HG02840 (cell line): ENCODE data around the gene APRT.

Experiments
- ATAC-seq: cut with Tn5 transposase; IDR thresholded peaks from one replicate; pipeline ENCODE4 v1.9.1; 2021; ENCODE audit warnings: mild to moderate bottlenecking, moderate library complexity, moderate number of reproducible peaks; ENCODE audit not compliant: unreplicated experiment, low FRiP score

The APRT gene

DNA sequence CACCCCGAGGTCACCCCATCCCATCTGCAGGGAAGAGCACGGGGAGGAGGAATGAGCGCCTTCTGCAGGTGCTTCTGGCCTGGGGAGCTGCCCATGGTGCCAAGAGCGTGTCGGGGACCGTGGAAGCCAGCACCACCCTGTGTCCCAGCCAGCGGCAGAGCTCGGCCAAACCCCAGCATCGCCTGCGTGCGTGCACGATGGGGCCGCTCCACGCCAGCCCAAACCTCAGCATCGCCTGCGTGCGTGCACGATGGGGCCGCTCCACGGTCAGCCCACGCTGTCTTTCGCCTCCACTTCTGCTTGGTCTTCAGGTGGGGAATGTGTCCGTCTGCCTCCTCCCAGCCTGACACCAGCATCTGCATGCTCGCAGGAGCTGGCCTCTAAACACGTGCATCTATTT is 31.1 kb upstream of the APRT start:
- no peak for ATAC-seq

DNA sequence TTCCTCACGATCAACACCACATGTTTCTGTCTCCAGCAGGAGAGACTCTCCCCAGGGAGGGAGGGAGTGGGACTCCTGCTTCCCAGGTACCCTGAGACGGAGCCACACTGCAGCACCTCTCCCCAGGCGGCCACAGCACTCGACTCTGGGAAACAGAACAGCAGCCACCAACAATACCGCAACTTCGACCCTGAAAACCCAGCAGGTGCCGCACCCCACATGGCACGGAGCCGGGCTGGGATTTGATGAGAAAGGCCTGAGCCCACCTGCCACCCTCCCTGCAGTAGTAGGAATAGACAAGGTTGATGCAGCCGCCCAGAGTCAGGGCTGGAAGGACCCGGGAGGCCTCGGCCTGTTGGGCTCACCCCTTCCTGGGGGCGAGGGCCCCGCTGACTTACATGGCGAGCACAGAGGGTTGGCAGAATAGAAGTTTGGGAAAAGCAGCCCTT is 30.6 kb upstream of the APRT start:
- no peak for ATAC-seq

DNA sequence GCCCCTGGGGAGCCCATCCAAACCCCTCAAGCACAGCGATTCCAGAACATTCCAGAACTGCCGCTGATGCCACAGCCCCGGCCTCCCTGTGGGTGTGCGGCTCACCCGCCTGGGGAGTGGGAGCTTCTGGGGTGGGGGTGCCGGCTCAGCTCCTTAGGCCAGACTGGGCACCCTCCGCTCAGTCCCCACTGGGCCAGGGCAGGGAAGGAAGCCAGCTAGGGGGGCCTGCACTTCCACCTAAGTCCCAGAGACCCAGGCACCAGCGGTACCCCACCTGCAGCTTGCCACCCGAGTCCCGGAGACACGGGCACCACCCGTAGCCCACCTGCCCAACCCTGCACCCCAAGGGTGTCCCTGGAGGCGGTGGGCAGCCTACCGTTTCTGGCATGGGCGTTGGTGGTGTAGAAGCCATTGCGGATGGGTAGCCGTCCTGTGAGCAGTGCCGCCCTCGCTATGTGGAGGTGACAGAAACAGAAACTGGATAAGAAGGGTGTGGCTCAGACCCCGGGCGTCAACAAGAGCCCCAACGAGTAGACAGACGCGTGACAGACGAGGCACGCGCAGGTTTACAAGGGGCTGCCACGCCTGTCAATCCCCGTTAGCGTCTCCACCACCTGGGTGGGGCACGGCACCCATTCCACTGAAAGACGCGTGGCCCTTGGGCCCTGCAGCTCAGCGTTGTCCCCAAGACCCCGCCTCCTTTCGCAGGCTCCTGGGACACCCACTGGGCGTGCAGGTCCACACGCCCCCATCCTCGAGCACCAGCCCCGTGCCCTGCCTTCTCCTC is 30.0 kb upstream of the APRT start:
- no peak for ATAC-seq

DNA sequence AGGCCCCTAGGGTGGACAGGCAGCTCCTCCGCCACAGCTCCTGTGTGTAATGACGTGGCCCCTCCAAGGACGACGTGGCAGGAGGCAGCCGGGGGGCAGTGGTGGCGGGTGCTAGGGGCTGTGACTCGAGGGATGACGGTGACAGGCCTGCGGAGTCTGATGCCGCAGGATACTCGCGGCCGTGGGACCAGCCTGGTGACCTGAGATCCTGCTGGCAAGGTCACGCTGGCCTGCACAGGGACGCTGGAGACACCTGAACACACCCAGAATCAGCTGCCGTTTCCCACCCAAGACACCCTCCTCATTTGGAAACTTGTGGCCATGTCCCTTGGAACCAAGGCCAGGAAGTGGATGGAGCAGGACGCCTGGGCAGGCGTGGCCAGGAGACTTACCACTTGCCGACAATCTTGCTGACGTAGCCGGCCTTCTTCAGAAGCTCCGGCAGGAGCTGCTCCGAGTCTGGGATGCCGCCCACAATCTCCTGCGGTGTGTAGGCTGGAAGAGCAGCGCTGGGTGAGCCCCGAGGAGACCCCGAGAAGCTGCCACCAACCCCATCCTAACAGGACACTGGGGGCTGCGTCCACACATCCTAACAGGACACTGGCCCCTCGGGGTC is 29.0 kb upstream of the APRT start:
- no peak for ATAC-seq

DNA sequence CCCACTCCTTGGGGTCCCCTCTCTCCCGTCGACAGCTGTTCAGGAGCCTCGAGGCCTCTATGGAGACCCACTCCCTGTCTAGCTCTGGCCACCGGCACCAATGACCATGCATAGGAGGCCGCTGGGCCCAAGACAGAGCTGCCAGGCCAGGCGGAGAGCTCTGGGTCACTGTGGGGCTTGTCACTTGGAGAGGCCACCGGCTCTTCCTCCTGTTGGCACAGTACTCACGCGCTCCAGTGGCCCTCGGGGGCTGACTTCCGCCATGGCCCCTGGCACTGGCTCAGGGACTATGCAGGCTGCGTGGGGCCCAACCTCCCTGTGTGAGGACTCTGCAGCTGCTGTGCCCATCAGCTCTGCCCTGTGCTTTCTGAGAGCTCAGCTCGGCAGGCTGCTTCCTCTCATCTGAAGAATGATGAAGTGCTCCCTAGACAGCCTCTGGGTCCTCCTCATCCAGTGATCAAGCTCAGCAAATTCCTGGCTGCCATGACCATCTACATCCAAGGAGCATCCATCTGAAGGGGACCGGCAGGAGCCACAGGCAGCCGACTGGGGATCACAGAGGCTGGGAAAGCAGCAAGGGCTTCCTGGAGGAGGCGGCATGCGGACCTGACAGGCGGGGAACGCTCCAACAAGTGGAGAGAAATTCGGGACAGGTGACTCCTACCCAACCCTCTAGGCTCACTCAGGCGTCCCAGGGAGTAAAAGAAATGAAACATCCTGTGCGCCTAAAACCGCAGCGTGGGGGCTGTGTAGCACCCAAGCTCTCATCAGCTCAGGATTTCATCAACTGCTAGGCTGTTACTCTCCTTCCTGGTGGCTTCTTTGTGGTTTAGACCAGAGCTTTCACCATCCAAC is 28.2 kb upstream of the APRT start:
- no peak for ATAC-seq

DNA sequence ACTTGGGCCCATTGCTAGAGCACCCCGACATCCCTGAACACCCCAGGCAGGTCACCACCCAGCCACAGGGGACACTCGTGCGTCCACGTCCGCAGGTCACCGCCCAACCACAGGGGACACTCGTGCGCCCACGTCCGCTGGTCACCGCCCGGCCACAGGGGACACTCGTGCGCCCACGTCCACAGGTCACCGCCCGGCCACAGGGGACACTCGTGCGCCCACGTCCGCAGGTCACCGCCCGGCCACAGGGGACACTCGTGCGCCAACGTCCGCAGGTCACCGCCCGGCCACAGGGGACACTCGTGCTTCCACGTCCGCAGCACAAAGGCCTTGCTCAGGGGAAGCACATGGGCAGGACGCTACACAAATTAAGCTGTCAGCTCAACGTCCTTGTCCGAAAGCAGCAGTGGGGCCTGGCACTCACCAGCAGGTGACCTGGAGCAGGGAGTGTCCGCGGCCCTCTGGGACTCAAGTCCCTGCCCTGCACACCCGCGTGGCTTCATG is 27.4 kb upstream of the APRT start:
- ATAC-seq: no peak

DNA sequence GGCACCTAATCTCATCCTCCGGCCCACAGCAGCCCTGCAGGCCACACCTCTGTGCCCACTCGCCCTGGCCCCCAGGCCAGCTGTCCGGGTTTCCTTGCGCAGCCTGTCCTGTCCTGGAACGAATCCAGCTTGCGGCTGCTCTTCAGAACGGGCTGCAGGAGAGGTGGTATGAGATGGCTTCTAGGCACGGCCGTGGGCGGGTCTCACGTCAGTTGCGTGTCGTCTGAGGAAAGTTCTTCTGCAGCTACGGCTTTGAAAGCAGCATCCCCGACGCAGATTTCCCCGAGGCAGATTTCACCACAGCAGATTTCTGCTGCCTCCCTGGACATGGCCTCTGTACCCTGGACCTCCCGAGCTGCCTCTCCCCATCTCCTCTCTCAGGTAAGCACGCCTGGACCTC is 26.8 kb upstream of the APRT start:
- no peak for ATAC-seq

DNA sequence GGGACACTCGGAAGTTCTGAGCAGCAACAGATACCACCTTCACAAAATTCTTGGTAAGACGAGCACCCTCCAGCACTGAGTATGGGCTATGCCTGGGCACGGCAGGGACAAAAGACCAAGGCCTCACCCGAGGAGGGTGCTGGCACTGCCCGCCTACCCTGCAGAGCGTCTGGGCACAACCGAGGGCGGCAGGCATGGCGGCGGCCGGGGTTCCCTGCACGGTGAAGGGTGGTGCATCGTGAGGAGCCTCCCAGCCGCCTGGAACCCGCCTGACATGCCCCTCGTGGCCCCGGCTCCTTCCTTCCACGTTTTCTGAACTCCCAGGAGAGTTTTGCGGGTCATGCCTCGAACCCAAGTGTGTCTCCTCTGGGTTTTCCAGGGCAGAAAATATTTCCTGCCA is 26.1 kb upstream of the APRT start:
- ATAC-seq: no peak

DNA sequence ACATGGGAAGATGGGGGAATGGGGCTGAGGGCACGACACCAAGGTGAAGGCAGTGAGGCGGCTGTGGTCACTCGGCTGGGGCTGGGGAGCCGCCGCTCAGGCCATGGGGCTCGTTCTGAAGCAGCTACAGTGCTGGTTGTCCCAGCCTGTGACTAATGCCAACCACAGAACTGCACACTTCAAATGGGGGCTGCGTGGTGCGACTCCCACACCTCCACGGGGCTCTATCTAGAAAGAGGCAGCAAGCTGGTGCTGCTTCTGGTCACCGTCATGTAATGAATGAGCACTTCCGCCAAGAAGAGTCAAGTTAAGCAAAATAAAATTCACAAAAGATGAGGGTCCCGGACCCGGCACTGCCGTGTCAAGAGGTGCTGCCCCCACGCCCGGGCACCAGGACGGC is 25.1 kb upstream of the APRT start:
- no peak for ATAC-seq

DNA sequence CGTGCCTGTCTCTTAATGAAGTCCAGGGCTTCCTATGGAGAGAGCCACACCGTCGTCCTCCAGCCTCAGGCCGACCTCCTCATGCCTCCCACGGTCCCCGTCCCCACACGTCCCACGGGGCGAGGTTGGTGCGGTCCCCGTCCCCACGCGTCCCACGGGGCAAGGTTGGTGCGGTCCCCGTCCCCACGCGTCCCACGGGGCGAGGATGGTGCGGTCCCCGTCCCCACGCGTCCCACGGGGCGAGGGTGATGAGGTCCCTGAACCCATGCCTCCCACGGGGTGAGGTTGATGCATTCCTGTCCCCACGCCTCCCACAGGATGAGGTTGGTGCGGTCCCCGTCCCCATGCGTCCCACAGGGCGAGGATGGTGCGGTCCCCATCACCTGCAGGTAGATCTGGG is 24.1 kb upstream of the APRT start:
- ATAC-seq: no peak

DNA sequence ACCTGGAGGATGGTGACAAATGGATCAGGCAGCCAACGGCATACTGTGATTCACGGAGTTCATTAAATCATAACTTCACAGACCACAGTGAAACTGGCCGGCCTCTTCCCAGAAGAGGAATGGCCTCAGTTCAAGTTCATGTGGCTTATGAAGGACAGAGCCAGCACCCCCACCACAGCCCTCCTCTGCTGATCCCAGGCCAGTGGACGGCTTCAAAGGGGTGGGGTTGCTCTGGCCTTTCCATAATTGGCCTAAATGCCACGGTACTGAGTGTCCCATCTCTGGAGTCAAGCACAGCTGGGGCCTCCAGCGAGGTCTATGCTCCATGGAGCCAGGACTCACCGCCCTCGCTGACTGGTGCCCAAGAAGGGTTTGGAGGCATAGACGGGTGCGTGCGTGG is 23.7 kb upstream of the APRT start:
- ATAC-seq: no peak

DNA sequence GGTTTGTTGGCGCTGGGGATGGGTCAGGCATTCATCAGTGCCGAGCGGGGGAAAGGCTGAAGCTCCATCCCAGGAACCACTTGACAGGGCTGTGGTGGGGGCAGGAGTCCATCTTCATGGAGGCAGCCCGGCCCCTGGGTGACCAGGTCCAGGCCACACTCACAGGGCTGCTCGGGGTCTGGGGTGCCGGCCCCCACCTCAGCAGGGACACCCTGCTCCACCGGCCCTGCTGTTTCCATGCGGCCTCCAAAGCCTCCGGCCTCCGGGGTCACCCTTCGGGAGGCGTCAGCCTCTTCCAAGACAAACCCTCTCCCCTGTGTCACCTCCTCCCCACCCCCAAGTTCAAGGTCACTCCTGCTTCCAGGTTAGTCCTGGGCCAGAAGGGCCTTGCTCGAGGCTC is 22.9 kb upstream of the APRT start:
- ATAC-seq: no peak

DNA sequence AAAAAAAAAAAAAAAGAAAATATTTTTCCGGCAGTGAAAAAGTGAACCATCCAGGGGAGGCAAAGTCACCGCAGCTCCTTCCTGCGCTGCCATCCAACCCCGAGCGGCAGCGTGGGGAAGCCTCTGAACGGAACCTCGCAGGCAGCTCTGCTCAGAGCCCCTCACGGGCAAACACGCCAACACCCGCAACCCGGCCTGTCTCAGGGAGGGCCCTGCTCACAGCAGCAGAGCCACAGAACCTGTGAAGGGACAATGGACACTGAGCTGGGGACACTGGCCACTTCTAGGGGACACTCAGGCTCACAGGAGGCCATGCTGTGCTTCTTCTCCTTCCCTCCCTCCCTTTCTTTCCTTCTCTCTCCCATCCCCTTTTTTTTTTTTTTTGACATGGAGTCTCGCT is 21.4 kb upstream of the APRT start:
- ATAC-seq: no peak

DNA sequence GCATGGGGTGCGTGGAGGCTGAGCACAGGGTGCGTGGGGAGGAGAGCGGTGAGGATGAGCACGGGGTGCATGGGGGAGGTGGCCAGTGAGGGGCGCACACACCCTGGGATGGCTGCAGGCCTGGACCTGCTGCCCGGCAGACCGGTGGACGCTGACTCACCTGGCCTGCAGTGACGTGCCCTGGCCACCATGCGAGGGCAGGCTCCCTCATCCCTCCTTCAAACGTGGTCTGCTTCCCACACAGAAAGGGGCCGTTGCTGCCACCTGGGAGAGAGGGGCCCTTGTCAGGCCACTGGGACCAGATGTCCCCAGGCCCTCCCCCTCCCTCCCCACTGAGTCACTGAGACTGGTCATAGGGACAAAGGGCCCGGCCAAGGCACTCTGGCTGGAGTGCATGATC is 20.1 kb upstream of the APRT start:
- no peak for ATAC-seq

DNA sequence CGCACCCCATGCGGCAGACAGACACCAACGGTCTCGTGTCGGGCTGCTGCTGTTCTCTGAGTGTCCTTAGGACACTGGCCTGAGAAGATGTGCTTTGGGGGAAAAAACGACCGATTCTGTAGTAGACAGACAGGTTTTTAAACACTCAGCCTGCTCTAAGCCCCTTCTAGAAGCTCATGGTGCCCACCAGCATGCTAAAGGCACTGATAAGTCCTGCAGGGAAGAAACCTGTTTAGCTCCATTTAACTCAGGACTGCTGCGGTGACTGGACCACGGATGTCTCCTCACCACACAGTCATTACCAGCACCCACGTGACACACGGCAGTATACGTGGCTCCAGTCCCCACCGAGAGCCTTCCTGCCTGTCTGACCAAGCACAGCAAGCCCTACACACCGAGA is 19.1 kb upstream of the APRT start:
- ATAC-seq: no peak

DNA sequence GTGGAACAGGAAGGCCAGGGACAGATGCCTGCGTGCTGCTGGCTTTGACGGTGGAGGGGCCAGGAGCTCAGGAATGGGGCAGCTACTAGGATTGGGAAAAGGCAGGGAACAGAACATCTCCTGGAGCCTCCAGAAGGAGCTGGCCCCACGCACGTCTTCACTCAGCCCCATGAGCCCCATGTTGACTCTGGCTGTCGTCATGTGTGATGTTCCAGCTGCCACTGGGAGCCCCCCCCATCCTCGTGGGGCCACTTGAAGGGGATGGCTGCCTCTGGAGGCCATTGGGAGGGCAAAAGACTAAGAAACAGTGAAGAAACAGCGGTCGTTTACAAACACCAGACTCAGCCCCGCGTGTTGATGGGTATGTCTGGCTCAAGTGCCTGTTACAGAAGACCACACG is 18.5 kb upstream of the APRT start:
- ATAC-seq: no peak

DNA sequence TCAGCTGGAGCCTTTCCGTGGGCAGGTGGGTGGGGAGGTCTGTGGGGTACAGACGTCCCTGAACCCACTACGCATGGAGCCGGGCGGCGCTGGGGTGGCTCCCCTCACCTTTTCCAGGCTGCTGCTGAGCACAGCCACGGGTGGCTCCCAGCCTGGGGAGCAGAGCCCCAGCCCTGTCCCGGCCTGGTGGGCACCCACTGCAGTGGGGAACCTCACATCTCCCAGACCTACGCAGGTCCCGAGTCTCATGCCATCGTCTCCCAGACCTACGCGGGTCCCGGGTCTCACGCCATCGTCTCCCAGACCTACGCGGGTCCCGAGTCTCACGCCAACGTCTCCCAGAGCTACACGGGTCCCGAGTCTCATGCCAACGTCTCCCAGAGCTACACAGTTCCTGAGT is 17.0 kb upstream of the APRT start:
- ATAC-seq: no peak

DNA sequence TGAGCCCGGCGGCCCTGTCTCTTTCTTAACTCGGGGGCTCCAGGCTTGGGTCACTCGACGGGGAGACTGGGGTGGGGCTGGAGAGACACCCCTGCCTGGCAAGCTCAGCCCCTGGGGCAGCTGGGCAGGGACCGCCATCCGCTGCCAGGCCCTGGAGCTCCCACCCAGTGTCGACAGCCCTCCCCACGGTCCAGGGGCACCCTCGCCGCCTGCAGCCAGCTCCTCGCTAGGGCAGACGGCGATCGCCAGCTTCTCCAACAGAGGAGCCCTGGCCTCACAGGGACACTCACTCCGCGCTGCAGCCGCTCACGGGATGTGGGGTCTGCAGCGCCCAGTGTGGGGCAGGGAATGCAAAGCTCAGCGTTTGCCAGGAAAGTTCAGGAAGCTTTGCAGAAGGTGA is 16.0 kb upstream of the APRT start:
- no peak for ATAC-seq

DNA sequence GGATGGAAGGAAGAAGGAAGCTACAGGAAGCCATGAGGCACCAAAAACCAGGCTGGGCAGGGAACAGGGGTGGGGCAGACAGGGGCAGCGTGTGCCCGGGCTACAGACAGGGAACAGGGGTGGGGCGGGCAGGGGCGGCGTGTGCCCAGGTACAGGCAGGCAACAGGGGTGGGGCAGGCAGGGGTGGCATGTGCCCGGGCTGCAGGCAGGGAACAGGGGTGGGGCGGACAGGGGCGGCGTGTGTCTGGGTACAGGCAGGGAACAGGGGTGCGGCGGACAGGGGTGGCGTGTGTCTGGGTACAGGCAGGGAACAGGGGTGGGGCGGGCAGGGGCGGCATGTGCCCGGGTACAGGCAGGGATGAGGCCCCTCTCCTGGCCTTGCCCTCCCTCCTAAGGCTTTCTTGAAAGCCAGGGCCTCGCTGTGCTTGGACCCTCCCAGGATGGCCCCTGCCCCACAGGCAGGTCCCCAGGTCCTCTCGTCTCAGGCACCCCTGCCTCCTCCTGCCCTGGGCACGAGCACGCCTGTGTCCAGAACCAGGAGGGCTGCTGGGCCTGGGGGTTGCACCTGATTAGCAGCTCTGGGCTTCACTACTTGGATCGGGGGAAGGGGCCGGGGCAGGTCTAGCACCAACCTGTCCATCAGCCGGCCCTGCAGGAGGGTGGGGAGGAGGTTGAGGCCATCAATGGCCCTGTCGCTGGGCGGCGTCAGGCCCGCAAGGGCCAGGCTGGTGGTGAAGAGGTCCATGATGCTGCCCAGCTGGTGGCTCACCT is 14.5 kb upstream of the APRT start:
- no peak for ATAC-seq

DNA sequence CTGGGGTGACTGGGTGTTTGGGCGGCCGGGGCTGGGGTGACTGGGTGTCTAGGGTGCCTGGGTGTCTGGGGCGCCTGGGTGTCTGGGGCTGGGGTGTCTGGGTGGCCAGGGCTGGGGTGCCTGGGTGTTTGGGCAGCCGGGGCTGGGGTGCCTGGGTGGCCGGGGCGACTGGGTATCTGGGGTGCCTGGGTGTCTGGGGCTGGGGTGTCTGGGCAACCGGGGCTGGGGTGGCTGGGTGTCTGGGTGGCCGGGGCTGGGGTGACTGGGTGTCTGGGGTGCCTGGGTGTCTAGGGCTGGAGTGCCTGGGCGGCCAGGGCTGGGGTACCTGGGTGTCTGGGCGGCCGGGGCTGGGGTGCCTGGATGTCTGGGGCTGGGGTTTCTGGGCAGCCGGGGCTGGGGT is 13.4 kb upstream of the APRT start:
- no peak for ATAC-seq
